ENCODE results near the gene TTBK1.

The TTBK1 gene

GRCh38 chr6:43254138-43254817, 11.0 kb downstream of the TTBK1 start:
- DNase-seq (ENCODE audit: low read depth in 4 of 4, low spot score in 1 of 4) = no peak

- no peak for DNase-seq (ENCODE audit: low read depth in 4 of 4, low spot score in 1 of 4)
Measured at GRCh38 chr6:43254846-43255245, 11.6 kb downstream of the TTBK1 start.

GRCh38 chr6:43255408-43256054, 12.2 kb downstream of the TTBK1 start:
- no peak for DNase-seq (ENCODE audit: low read depth in 4 of 4, low spot score in 1 of 4)

GRCh38 chr6:43256670-43257366, 13.5 kb downstream of the TTBK1 start:
- no peak for DNase-seq (ENCODE audit: low read depth in 4 of 4, low spot score in 1 of 4)

- no peak for DNase-seq (ENCODE audit: low read depth in 4 of 4, low spot score in 1 of 4)
Measured at GRCh38 chr6:43257367-43258145, 14.3 kb downstream of the TTBK1 start.

- no peak for DNase-seq (ENCODE audit: low read depth in 4 of 4, low spot score in 1 of 4)
Measured at GRCh38 chr6:43258180-43258579, 14.9 kb downstream of the TTBK1 start.

- no peak for DNase-seq (ENCODE audit: low read depth in 4 of 4, low spot score in 1 of 4)
Measured at GRCh38 chr6:43258807-43259686, 15.8 kb downstream of the TTBK1 start.

- no peak for DNase-seq (ENCODE audit: low read depth in 4 of 4, low spot score in 1 of 4)
Measured at GRCh38 chr6:43260791-43261190, 17.5 kb downstream of the TTBK1 start.

GRCh38 chr6:43261198-43261597, 17.9 kb downstream of the TTBK1 start:
- DNase-seq (ENCODE audit: low read depth in 4 of 4, low spot score in 1 of 4) = no peak

- DNase-seq (ENCODE audit: low read depth in 4 of 4, low spot score in 1 of 4) = no peak
Measured at GRCh38 chr6:43262000-43262779, 18.9 kb downstream of the TTBK1 start.

GRCh38 chr6:43262780-43263313, 19.6 kb downstream of the TTBK1 start:
- DNase-seq (ENCODE audit: low read depth in 4 of 4, low spot score in 1 of 4) = no peak

GRCh38 chr6:43263314-43264178, 20.3 kb downstream of the TTBK1 start:
- peak; percentile 48 to 64 (median 60) for DNase-seq (ENCODE audit: low read depth in 4 of 4, low spot score in 1 of 4)

- no peak for DNase-seq (ENCODE audit: low read depth in 4 of 4, low spot score in 1 of 4)
Measured at GRCh38 chr6:43264599-43265145, 21.4 kb downstream of the TTBK1 start.

GRCh38 chr6:43265564-43265963, 22.3 kb downstream of the TTBK1 start:
- DNase-seq (ENCODE audit: low read depth in 4 of 4, low spot score in 1 of 4) = no peak

GRCh38 chr6:43267619-43268354, 24.5 kb downstream of the TTBK1 start:
- DNase-seq (ENCODE audit: low read depth in 4 of 4, low spot score in 1 of 4) = no peak

- no peak for DNase-seq (ENCODE audit: low read depth in 4 of 4, low spot score in 1 of 4)
Measured at GRCh38 chr6:43268355-43268700, 25.0 kb downstream of the TTBK1 start.

GRCh38 chr6:43268782-43269272, 25.5 kb downstream of the TTBK1 start:
- DNase-seq (ENCODE audit: low read depth in 4 of 4, low spot score in 1 of 4) = no peak
